ENCODE measurements around the gene LECT2. TPM values are rescaled to one million over a fixed set of nuclear protein-coding genes. Genes with fewer than 3 reads are reported as not detected.

The LECT2 gene
- total RNA-seq, 2 donors from 2014 or later: not detected

DNA sequence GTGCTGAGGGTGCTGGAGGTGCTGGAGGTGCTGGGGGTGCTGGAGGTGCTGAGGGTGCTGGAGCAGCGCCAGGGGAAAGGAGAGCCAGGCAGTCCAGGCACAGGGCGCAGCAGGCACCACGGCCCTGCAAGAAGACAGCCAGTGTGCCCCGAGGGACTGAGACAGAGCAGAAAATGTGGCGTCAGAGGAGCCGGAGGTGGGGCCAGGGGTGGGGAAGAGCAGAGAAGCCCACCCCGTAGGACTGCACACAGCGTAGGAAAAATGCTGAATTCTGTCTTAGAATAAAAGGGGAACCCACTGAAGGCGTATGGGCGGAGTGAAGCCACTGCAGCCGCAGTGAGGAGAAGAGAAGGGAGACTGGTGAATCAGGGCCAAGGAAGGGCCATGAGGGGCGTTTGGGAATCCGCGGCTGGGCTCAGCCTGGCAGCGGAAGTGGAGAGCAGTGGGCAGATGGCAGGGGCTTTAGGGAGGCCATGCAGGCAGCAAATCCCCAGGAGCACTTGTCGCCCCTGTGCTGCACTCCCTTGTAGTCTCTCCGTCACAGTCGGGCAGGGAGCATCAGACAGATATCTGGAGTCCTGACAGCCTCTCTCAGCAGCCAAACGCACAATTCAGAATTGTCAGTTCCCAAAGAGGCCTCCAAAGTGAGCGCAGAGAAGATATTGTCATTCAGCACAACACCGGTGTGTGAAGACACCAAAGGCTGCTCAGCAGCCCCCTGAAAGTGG lies 35.9 kb upstream of the LECT2 start:
- Mint-ChIP-seq H3K4me3 (no peak overlapping the region), H3K36me3 (ENCODE audit: insufficient read depth in 2 of 2) (no peaks in the 10 kb centered on the region), H3K27ac (no peak overlapping the region), H3K4me1 (ENCODE audit: low read depth) (no peaks in the 10 kb centered on the region), H3K27me3 (ENCODE audit: low read depth) (peaks cover 33% of the 10 kb centered on the region), H3K9me3 (peaks cover 0 to 4% of the 10 kb centered on the region in 2 donors)
- no peak for ATAC-seq (replicated peaks in 1 of 2)
- DNase-seq: no peak

DNA sequence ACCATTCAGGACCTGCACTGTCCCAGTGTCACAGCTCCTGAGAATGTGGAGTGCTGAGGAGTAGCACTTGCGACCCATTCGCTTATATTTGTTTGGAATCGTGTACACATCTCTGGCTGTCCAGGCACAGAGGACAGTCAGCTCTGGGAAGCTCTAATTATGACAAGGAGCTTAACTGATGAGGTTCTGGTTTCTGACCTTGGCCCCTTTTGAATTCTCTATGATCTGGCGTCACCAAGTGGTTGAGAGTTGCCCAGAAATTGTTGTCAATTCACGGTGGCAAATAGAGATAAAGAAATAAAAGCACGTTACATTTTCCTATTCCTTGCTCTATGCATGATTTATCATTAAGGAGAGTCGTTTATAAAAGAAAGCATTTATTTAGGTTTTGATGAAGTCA lies 34.9 kb upstream of the LECT2 start:
- H3K4me1 Mint-ChIP-seq (ENCODE audit: low read depth): no peaks in the 10 kb centered on the region
- ATAC-seq (replicated peaks in 1 of 2) (no peak), DNase-seq (no peak)

DNA sequence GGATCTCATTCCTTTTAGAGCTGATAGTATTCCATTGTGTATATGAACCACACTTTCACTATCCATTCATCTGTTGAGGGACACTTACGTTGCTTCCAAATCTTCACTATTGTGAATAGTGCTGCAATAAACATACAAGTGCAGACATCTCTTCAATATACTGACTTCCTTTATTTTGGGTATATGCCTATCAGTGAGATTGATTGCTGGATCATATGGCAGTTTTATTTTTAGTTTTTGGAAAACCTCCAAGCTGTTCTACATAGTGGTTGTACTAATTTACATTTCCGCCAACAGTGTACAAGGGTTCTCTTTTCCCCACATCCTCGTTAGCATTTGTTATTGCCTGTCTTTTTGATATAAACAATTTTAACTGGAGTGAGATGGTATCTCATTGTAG lies 33.8 kb upstream of the LECT2 start:
- no peak for DNase-seq
- Mint-ChIP-seq H3K36me3 (ENCODE audit: insufficient read depth in 2 of 2) (no peaks in the 10 kb centered on the region), H3K27me3 (ENCODE audit: low read depth) (peaks cover 33% of the 10 kb centered on the region), H3K4me1 (ENCODE audit: low read depth) (no peaks in the 10 kb centered on the region), H3K27ac (no peak overlapping the region), H3K9me3 (peaks cover 0 to 4% of the 10 kb centered on the region in 2 donors), H3K4me3 (no peak overlapping the region)
- no peak for ATAC-seq (replicated peaks in 1 of 2)

More for the DNA sequence above, 34.9 kb upstream of the LECT2 start:
- Mint-ChIP-seq H3K27me3 (ENCODE audit: low read depth) (peaks cover 33% of the 10 kb centered on the region), H3K9me3 (peaks cover 0 to 4% of the 10 kb centered on the region in 2 donors), H3K4me3 (no peak overlapping the region), H3K36me3 (ENCODE audit: insufficient read depth in 2 of 2) (no peaks in the 10 kb centered on the region), H3K27ac (no peak overlapping the region)

DNA sequence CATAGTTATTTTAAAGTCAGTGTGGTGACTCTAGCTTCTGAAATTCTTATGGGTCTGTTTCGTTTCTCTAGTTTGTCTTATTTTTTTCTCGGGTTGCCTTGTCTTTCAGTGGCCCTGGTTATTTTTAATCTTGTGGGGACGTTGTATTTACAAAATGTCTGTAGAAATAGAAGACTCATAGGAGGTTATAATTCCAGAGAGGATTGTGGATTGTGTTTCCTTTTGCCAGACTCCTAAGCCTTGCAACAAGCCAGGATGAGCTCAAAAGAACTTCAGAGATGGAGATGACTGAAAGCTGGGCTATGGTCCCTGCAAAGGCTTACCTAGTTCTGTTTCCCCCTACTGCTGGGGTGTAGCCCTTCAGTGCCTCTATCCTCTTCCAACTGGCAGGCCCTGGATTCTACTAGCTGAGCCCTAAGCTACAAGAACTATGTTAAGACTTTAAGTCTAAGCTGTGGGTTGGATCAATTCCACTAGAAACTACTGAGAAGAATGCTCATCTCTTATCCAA lies 32.2 kb upstream of the LECT2 start:
- Mint-ChIP-seq H3K36me3 (ENCODE audit: insufficient read depth in 2 of 2) (no peaks in the 10 kb centered on the region), H3K9me3 (peaks cover 0 to 4% of the 10 kb centered on the region in 2 donors), H3K27ac (peak overlapping the region; percentile 40), H3K27me3 (ENCODE audit: low read depth) (peaks cover 33% of the 10 kb centered on the region), H3K4me3 (no peak overlapping the region), H3K4me1 (ENCODE audit: low read depth) (no peaks in the 10 kb centered on the region)
- ATAC-seq (replicated peaks in 1 of 2) (no peak), DNase-seq (no peak)

DNA sequence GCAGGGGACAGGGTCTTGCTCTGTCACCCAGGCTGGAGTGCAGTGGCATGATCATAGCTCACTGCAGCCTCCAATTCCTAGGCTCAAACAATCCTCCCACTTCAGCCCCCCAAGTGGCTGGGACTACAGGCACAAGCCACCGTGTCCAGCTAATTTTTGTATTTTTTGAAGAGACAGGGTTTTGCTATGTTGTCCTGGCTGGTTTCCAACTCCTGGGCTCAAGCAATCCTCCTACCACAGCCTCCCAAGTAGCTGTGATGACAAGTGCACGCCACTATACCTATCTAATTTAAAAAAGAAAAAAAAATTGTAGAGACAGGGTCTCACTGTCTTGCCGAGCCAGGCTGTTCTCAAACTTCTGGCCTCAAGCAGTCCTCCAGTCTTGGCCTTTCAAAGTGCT lies 31.6 kb upstream of the LECT2 start:
- ATAC-seq (replicated peaks in 1 of 2): no peak
- H3K4me1 Mint-ChIP-seq (ENCODE audit: low read depth): no peaks in the 10 kb centered on the region
- H3K36me3 Mint-ChIP-seq (ENCODE audit: insufficient read depth in 2 of 2): no peaks in the 10 kb centered on the region
- DNase-seq: no peak
- H3K27ac Mint-ChIP-seq: no peak overlapping the region
- no peak overlapping the region for H3K4me3 Mint-ChIP-seq
- H3K27me3 Mint-ChIP-seq (ENCODE audit: low read depth): peaks cover 33% of the 10 kb centered on the region
- peaks cover 0 to 4% of the 10 kb centered on the region in 2 donors for H3K9me3 Mint-ChIP-seq

DNA sequence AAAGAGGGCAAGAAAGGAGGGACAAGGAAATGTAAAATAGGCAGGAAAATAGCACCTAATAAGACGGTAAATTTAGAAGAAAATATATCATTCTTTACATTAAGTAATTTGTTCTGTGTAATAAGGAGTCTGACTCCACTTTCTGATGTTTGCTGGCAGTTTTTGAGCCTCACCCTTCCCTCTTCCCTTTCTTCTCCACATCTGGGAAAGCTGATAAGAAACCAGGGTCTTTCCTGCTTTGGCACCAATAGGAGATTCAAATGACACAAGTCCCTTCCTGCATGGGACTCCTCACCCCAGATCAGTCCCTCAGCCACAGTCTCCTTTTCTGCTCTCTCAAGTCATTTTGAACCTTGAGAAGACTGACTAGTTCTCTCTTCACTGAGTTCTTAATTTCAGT lies 31.2 kb upstream of the LECT2 start:
- no peak overlapping the region for H3K4me3 Mint-ChIP-seq
- peaks cover 33% of the 10 kb centered on the region for H3K27me3 Mint-ChIP-seq (ENCODE audit: low read depth)
- no peaks in the 10 kb centered on the region for H3K36me3 Mint-ChIP-seq (ENCODE audit: insufficient read depth in 2 of 2)
- H3K9me3 Mint-ChIP-seq: peaks cover 0 to 4% of the 10 kb centered on the region in 2 donors
- ATAC-seq (replicated peaks in 1 of 2) (no peak), DNase-seq (no peak)
- H3K27ac Mint-ChIP-seq: no peak overlapping the region
- no peaks in the 10 kb centered on the region for H3K4me1 Mint-ChIP-seq (ENCODE audit: low read depth)

DNA sequence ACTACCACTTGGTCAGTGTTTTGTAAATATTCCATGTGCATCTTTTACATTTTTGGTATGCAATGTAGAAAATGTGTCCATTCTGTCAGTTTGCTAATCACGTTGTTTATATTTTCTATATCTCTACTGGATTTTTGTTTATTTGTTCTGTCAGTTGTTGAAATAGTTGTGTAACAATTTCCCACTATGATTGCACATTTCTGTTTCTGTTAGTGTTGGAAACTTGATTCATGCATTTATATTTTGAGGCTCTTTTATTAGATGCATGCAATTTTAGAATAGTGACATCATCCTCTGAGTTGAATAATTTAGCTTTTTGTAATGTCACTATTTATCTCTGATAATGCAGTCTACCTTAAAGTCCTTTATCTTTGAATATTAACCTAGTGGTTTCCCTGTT lies 25.8 kb upstream of the LECT2 start:
- ATAC-seq (replicated peaks in 1 of 2) (no peak), DNase-seq (no peak)
- Mint-ChIP-seq H3K4me1 (ENCODE audit: low read depth) (no peaks in the 10 kb centered on the region), H3K27me3 (ENCODE audit: low read depth) (peaks cover 23% of the 10 kb centered on the region), H3K27ac (no peak overlapping the region), H3K36me3 (ENCODE audit: insufficient read depth in 2 of 2) (no peaks in the 10 kb centered on the region), H3K9me3 (no peaks in the 10 kb centered on the region), H3K4me3 (no peak overlapping the region)

DNA sequence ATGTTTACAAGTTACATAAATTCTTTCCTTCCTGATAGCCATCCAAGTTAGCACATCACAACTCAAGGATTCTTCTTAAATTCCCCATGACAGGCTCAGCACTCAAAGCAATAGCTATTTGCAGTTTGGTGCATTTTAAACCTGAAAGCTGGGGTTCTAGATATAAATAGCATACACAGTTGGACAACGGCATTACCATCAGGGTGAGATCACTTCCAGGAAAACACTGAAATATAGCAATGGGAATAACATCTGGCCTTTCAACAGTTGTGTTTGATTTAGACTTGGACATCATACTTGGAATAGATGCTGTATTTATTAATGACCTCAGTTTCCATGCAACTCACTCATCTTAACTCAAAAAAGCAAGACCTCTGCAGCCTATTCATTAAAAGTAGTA lies 24.7 kb upstream of the LECT2 start:
- DNase-seq (no peak), ATAC-seq (replicated peaks in 1 of 2) (no peak)
- no peaks in the 10 kb centered on the region for H3K4me1 Mint-ChIP-seq (ENCODE audit: low read depth)
- peaks cover 34% of the 10 kb centered on the region for H3K27me3 Mint-ChIP-seq (ENCODE audit: low read depth)
- no peak overlapping the region for H3K4me3 Mint-ChIP-seq
- H3K36me3 Mint-ChIP-seq (ENCODE audit: insufficient read depth in 2 of 2): no peaks in the 10 kb centered on the region
- no peak overlapping the region for H3K27ac Mint-ChIP-seq
- H3K9me3 Mint-ChIP-seq: no peaks in the 10 kb centered on the region

DNA sequence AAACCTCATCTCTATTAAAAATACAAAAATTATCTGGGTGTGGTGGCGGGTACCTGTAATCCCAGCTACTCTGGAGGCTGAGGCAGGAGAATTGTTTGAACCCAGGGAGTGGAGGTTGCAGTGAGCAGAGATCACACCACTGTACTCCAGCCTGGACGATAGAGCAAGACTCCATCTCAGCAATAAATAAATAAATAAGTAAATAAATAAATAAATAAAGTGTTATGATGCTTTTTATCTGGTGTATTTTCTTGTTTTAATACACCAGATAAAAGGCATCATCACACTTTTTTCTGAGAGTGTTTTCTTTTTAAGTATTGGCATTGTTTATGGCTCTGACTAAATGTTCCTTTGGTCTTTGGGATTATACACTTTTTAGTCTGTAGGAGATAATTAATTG lies 24.2 kb upstream of the LECT2 start:
- no peak for ATAC-seq (replicated peaks in 1 of 2)
- no peak overlapping the region for H3K27ac Mint-ChIP-seq
- H3K4me3 Mint-ChIP-seq: no peak overlapping the region
- no peak for DNase-seq
- no peaks in the 10 kb centered on the region for H3K36me3 Mint-ChIP-seq (ENCODE audit: insufficient read depth in 2 of 2)
- peaks cover 39% of the 10 kb centered on the region for H3K27me3 Mint-ChIP-seq (ENCODE audit: low read depth)
- H3K4me1 Mint-ChIP-seq (ENCODE audit: low read depth): no peaks in the 10 kb centered on the region
- H3K9me3 Mint-ChIP-seq: no peaks in the 10 kb centered on the region

DNA sequence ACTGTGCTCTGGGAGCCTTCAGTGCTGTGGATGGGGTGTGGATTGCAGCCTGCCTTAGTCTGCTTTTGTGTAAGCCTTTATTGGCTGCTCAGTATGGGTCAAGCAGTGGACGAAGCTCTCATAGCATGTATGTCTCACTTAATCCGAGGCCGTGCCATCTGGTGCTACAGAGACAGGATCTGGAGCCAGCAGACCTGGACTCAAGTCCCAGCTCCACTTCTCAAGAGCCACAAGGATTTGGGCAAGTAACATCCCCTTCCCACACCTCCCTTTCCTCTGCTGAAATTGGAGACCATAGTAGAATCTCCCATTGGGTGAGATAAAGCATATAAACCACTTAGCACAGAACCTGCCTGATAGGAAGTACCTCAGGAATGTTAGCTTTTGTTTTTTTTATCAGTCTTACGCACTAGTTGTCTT lies 23.4 kb upstream of the LECT2 start:
- peaks cover 47% of the 10 kb centered on the region for H3K27me3 Mint-ChIP-seq (ENCODE audit: low read depth)
- H3K4me3 Mint-ChIP-seq: no peak overlapping the region
- no peak for ATAC-seq (replicated peaks in 1 of 2)
- H3K27ac Mint-ChIP-seq: no peak overlapping the region
- H3K4me1 Mint-ChIP-seq (ENCODE audit: low read depth): no peaks in the 10 kb centered on the region
- H3K36me3 Mint-ChIP-seq (ENCODE audit: insufficient read depth in 2 of 2): no peaks in the 10 kb centered on the region
- no peak for DNase-seq
- no peaks in the 10 kb centered on the region for H3K9me3 Mint-ChIP-seq

DNA sequence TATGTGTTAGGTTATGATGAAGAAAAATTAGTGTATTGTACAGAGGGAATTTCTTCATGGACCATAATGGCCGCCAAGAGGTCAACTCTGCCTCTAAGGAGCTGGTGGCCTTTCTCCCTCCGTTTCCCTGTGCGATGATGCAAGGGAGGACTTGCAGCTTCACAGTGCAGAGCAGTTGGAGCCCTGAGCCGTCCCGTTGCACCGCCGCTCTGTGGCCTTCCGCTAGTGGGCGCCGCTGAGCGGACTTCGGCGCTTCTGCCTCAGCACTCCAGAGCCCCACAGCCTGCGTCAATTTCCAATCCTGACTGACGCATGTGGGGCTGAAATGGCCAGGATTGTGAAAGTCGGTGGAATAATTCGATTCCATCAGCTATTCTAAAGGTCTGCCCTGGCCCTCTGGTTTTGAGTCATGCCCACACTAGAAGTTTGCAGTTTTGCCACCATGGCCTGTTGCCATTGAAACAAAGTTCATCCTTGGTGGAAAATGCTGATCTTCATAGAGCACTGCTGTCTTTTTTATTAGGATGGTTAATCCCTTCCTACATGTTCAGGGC lies 22.7 kb upstream of the LECT2 start:
- H3K4me3 Mint-ChIP-seq: no peak overlapping the region
- no peak overlapping the region for H3K27ac Mint-ChIP-seq
- no peaks in the 10 kb centered on the region for H3K4me1 Mint-ChIP-seq (ENCODE audit: low read depth)
- H3K9me3 Mint-ChIP-seq: no peaks in the 10 kb centered on the region
- no peaks in the 10 kb centered on the region for H3K36me3 Mint-ChIP-seq (ENCODE audit: insufficient read depth in 2 of 2)
- DNase-seq (peak; percentile 31 to 71), ATAC-seq (replicated peaks in 1 of 2) (peak; percentile 31 to 81)
- H3K27me3 Mint-ChIP-seq (ENCODE audit: low read depth): peaks cover 53% of the 10 kb centered on the region

DNA sequence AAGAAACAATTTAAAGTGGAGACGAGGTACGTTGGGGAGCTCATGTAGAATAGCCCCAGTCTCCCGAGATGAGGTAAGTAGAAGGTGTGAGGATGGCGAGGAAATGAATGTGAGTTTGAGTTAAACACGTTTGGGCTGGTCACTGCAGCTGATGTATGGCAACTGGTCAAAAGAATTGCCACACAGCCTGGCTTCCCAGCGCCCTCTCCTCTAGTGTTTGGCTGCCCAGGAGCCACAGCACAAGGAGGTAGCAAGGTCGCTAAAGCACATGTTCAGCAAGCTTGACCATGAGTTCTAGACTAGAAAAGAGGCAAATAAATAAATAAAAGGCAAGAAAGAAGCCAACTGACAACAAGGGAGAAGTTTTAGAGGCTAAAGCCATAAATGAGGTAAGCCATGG lies 21.4 kb upstream of the LECT2 start:
- Mint-ChIP-seq H3K36me3 (ENCODE audit: insufficient read depth in 2 of 2) (no peaks in the 10 kb centered on the region), H3K4me1 (ENCODE audit: low read depth) (no peaks in the 10 kb centered on the region), H3K4me3 (no peak overlapping the region), H3K9me3 (no peaks in the 10 kb centered on the region), H3K27me3 (ENCODE audit: low read depth) (peaks cover 53% of the 10 kb centered on the region), H3K27ac (no peak overlapping the region)
- DNase-seq: no peak
- ATAC-seq (replicated peaks in 1 of 2): no peak

DNA sequence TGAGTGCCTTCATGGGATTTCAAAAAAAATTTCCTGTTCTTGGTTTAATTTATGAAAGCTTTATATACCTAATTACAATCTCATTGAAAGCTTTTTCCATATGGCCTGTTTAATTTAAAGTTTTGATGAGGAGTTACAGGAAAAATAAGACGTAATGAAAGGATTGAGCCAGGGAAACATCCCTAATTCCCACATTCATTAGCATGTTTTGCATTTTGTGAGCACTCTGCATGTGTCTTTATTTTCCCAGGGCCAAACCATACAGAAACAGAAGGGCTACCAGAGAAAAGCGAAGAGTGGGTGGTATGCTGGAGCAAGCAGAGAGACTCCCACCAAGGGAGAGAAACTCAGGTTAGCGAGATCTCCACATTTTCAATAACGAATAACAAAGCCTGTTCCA lies 20.3 kb upstream of the LECT2 start:
- peaks cover 53% of the 10 kb centered on the region for H3K27me3 Mint-ChIP-seq (ENCODE audit: low read depth)
- peaks cover 2 to 4% of the 10 kb centered on the region in 2 donors for H3K9me3 Mint-ChIP-seq
- H3K4me3 Mint-ChIP-seq: no peak overlapping the region
- DNase-seq (no peak), ATAC-seq (replicated peaks in 1 of 2) (no peak)
- H3K27ac Mint-ChIP-seq: no peak overlapping the region
- peaks cover 0 to 2% of the 10 kb centered on the region in 2 donors for H3K36me3 Mint-ChIP-seq (ENCODE audit: insufficient read depth in 2 of 2)
- no peaks in the 10 kb centered on the region for H3K4me1 Mint-ChIP-seq (ENCODE audit: low read depth)
